Stimulated activated CD8-positive, alpha-beta memory T cell treated with anti-CD3 and anti-CD28 coated beads, Interleukin-2, amount 100 ng/mL, for 1 hour (primary cell): ENCODE measurements around the gene PRKD3.

Experiments used
- DNase-seq, 2 donors: peaks; one replicate each; pipeline ENCODE4 v3.0.0-alpha.2; 2020; ENCODE audit warnings: low read depth in 2 of 2

PRKD3 gene

GRCh38 chr2:37343537-37344434 lies 19.2 kb upstream of the PRKD3 start:
- DNase-seq: no peak

- DNase-seq: no peak
Measured at GRCh38 chr2:37342591-37343220, 18.1 kb upstream of the PRKD3 start.

DNA sequence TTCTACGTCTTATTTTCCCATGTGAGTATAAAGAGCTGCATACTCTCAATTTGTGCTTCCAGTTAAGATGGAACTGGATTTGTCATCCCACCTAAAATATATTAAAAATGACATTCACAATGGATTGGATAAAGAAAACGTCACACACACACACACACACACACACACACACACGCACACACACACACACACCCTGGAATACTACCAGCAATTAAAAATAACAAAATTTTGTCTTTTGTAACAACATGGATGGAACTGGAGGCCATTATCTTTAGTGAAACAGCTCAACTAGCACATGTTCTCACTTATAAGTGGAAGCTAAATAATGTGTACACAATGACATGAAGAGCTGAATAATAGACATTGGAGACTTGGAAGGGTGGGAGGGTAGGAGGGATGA lies 16.0 kb upstream of the PRKD3 start:
- no peak for DNase-seq

GRCh38 chr2:37338933-37339332 lies 14.3 kb upstream of the PRKD3 start:
- no peak for DNase-seq

DNA sequence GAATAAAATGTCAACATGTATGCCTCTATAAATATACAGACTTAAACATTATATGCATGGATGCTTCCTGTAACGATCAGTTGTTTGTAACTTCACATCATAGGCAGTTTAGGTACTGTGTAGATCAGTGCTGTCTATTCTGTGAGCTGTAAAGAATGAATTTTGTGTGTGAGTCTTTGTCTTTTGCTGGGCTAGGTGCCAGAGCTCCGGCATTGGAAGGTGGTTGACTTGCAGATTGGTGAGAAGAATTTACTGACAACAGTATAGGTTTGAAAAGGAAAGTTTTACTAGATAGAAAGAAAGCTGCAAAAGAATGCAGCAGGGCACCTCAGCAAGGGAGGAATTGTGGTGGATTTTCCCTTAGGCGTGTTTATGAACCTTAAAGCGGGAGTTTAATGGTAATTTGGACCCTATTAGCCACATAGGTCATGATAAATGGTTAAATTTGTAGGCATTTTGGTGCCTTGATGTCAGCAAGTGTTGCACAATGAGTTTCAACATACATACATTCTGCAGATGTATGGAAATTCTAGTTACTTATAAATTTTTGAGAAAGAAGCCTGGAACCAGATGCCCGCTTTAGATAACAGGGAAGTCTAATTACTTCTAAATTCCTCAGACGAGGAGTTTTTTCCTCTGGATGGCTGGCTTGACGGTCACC lies 13.1 kb upstream of the PRKD3 start:
- DNase-seq: no peak

DNA sequence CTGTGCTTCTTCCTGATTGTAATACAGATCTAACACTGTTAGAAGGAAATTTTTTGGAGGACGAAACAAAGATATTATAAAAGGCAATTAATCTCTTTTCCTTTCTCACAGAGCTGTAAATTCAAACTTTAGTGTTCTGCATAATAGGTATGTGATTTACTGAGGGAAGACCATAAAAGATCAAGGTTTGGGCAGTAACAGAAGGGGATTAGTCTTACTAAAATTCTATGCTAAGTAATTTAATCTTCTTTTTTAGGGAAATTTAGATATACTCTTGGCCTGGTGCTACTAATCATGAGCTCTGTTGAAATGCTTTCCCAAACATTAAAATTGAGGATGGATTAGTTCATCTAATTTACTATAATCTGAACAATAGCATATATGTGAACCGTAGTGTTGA lies 11.0 kb upstream of the PRKD3 start:
- DNase-seq: no peak

DNA sequence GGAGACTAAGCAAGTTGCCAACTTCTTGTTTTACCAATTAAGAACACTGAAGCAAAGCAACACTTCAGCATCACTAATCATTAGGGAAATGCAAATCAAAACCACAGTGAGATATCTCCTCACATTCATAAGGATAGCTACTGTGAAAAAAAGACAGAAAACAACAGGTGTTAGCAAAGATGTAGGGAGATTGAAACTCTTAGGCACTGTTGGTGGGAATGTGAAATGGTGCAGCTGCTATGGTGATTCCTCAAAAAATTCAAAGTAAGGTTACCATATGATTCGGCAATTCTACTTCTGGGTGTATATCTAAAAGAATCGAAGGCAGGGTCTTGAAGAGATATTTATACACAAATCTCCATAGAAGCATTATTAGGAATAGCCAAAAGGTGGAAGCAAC lies 8.6 kb upstream of the PRKD3 start:
- no peak for DNase-seq

- DNase-seq: no peak
Measured at GRCh38 chr2:37332560-37332959, 7.9 kb upstream of the PRKD3 start.

GRCh38 chr2:37330681-37331080 lies 6.0 kb upstream of the PRKD3 start:
- DNase-seq: no peak

- DNase-seq: no peak
Measured at GRCh38 chr2:37326866-37327634, 2.4 kb upstream of the PRKD3 start.

DNA sequence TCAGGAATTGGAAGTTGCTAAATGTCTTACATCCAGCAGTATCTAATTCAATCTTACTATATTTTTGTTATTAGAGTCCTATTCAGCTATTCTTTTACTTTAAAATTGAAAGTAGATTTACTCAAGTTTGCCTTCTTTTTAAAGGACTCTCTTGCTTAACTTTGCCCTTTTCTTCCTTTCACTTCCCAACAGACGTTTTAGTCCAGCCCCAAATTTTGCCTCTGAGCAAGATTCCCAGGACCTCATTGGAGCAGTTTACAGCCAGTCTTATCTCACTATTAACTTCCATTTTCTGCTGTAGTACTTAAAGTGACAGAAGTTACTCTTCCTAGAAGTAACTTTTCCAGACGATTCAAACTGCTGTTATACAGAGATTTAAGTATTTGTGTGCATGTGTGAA lies 1.7 kb upstream of the PRKD3 start:
- no peak for DNase-seq

GRCh38 chr2:37325625-37326071 lies 1.0 kb upstream of the PRKD3 start:
- DNase-seq: no peak

DNA sequence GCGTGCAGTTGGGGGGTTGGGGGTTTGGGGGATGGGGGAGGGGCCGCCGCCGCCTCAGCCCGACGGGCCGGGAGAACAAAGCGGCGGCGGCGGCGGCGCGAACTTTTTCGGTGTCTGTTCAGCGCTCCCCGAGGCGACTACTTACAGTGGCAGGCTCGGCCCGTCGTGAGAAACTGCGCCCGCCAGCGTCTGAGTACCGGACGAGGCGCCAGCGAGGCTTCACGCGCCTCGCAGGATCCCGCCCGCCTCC lies 172 bp downstream of the PRKD3 start:
- DNase-seq: peak; percentile 45 to 51

- DNase-seq: peak in 1 of 2 donors; percentile 21
Measured at GRCh38 chr2:37323781-37324535, 675 bp downstream of the PRKD3 start.

DNA sequence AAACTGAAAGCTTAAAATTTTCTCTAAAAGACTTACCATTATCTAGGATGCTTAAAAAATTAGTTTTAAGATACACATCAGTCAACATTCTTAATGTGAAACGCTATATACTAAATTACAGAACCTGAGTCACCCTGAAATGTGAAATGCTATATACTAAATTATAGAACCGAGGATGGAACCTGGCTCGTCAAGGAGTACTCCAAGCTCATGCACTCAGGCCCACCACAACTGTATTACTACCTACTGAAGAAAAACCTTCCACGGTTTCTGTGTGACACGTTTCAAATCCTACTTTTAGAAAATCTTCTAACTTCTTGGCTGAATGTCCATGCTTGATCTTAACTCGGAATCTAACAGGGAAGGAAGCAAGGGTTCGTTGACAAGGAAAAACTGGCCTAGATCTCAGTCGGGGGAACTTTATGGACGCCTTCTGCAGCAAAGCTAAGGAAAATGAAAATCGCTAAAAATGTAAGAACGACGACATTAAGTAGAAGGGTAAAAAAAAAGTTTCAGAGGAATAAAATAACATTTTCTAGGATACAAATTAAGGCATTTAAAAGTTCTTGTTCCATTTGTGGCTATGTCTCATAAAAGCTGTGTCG lies 1.4 kb downstream of the PRKD3 start:
- no peak for DNase-seq

- no peak for DNase-seq
Measured at GRCh38 chr2:37322368-37322767, 2.3 kb downstream of the PRKD3 start.

GRCh38 chr2:37321029-37321682 lies 3.5 kb downstream of the PRKD3 start:
- no peak for DNase-seq

DNA sequence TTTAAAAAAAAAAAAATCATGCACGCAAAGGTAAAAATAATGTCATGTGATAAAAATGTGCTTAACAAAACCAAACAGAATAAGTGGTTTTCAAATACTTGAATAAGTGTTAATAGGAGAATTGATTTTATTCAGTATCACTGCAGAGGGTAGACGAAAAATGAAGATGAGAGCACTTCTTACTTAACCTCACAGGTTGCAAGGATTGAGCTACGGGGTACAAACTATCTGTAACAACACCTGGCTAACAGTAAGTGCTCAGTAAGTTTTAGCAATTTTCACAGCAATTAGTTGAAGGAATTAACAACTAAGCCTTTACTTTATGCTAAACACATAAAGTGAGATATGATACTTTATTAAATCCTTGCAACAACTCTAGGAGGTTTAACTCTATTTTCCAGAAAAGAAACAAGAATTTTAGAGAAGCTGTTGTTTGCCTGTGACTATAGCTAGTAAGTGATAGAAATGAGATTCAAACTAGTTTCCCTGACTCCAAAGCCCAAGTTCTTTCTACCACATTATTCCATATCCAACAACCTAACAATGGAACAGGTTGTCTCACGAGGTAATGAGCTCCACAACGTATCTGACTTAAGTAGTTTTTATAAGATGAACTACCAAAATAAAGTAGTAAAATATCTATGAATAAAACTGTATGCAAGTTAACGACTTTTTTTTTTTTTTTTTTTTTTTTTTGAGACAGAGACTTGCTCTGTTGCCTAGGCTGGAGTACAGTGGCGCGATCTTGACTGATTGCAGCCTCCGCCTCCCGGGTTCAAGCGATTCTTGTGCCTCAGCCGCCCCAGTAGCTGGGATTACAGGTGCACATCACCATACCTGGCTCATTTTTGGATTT lies 4.7 kb downstream of the PRKD3 start:
- no peak for DNase-seq

DNA sequence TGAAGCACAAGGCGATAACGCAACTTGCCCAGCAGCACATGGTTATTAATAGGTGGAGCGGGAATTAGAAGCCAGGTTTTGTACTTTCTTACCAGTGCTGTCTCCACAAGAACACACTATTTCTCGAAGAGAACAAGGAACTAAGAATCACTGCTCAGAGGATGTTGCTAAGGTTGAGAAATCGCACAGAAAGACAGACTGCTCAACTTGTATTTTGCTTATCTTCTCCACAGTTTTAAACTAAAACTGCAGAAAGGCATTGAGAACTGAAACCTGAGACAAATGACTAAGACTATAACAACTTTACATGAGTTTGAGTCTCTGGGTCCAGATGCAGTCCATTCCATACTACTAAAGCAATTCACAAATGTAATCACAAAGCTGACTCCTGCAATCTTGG lies 6.2 kb downstream of the PRKD3 start:
- DNase-seq: no peak

DNA sequence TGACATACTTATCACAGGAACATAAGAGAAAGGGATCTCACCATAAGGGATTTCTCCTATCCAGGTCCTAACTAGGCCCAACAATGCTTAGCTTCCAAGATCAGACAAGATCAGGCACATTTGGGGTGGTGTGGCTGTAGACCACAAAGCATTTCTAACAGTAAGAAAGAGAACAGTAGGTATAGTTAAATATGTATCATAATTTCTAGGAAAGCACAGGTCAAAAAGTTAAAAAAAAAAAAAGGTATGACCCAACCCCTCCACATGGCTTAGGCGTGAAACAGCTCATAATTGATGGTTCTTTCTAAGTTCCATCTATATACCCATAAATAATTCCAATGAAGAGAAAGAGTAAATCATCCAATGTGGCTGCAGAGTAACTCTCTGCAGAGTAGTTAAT lies 6.9 kb downstream of the PRKD3 start:
- DNase-seq: no peak
